Neural cell (in vitro differentiated cells): ENCODE data around the gene GNG7. TPM values are rescaled to one million over a fixed set of nuclear protein-coding genes. Genes with fewer than 3 reads are reported as not detected.

Experiments used
- H2AFZ ChIP-seq: fragments of 200-600, 300-800 bp; sonication (generic), shearing (Covaris generic); 2 replicates; pipeline ENCODE4 v1.6.0; 2014; ENCODE audit warnings: low read depth, mild to moderate bottlenecking, antibody characterized with exemption, low read length, moderate library complexity
- H3F3A ChIP-seq: fragments of 200-600 bp; shearing (Covaris generic); 2 replicates; pipeline ENCODE4 v1.6.1; 2016; ENCODE audit warnings: mild to moderate bottlenecking, moderate library complexity, mixed read lengths, antibody characterized with exemption, low read length; ENCODE audit not compliant: insufficient read depth, poor library complexity, severe bottlenecking
- H3K27ac ChIP-seq: fragments of 200-600, 300-800 bp; sonication (generic), shearing (Covaris generic); 2 replicates; pipeline ENCODE4 v1.5.1; 2014; ENCODE audit warnings: mild to moderate bottlenecking, low read length, moderate library complexity
- H3K27me3 ChIP-seq: fragments of 300-800, 200-600 bp; sonication (generic), shearing (Covaris generic); 2 replicates; pipeline ENCODE4 v1.6.0; 2014; ENCODE audit warnings: mild to moderate bottlenecking, low read depth, low read length, moderate library complexity; ENCODE audit not compliant: insufficient read depth
- H3K36me3 ChIP-seq: fragments of 300-800, 200-600 bp; sonication (generic), shearing (Covaris generic); 2 replicates; pipeline ENCODE4 v1.5.1; 2014; ENCODE audit warnings: mild to moderate bottlenecking, antibody characterized with exemption, low read length, moderate library complexity; ENCODE audit not compliant: insufficient read depth
- H3K4me2 ChIP-seq: fragments of 300-800, 200-600 bp; sonication (generic), shearing (Covaris generic); 2 replicates; pipeline ENCODE4 v1.6.0; 2014; ENCODE audit warnings: mild to moderate bottlenecking, low read length
- H3K4me3 ChIP-seq: fragments of 300-800, 200-600 bp; sonication (generic), shearing (Covaris generic); 2 replicates; pipeline ENCODE4 v1.5.1; 2014; ENCODE audit warnings: mild to moderate bottlenecking, low read length, moderate library complexity
- H3K79me2 ChIP-seq: fragments of 200-600 bp; shearing (Covaris generic); replicated peaks from 2 replicates; pipeline ENCODE4 v1.6.0; 2014; ENCODE audit warnings: mild to moderate bottlenecking, low read length, moderate library complexity; ENCODE audit not compliant: insufficient read depth
- H3K9ac ChIP-seq: fragments of 300-800, 200-600 bp; sonication (generic), shearing (Covaris generic); 2 replicates; pipeline ENCODE4 v1.6.1; 2016; ENCODE audit warnings: mild to moderate bottlenecking, low read length, mixed read lengths
- H3K9me2 ChIP-seq: fragments of 200-600 bp; shearing (Covaris generic); 2 replicates; pipeline ENCODE4 v1.6.1; 2016; ENCODE audit warnings: mild to moderate bottlenecking, low read length, mixed read lengths; ENCODE audit not compliant: insufficient read depth
- H3K9me3 ChIP-seq: fragments of 200-600, 300-800 bp; sonication (generic), shearing (Covaris generic); 2 replicates; pipeline ENCODE4 v1.6.1; 2016; ENCODE audit warnings: mild to moderate bottlenecking, mixed run types, low read length, moderate library complexity, mixed read lengths
- H4K20me1 ChIP-seq: fragments of 200-600 bp; shearing (Covaris generic); 2 replicates; pipeline ENCODE4 v1.6.1; 2016; ENCODE audit warnings: mild to moderate bottlenecking, mixed run types; ENCODE audit not compliant: insufficient read depth
- CTCF ChIP-seq: fragments of 450-650 bp; IDR thresholded peaks from 2 replicates; pipeline ENCODE4 v1.5.1; 2014; ENCODE audit warnings: antibody characterized with exemption, mild to moderate bottlenecking, moderate library complexity; ENCODE audit not compliant: poor library complexity, severe bottlenecking
- EP300 ChIP-seq: fragments of 450-650 bp; conservative IDR thresholded peaks from 2 replicates; pipeline ENCODE4 v1.6.1; 2014; ENCODE audit warnings: antibody characterized with exemption, mild to moderate bottlenecking, moderate library complexity; ENCODE audit not compliant: poor library complexity, severe bottlenecking
- EZH2 ChIP-seq: fragments of 200-600, 300-800 bp; shearing (Covaris generic), sonication (generic); IDR thresholded peaks from 2 replicates; pipeline ENCODE4 v1.6.1; 2014; ENCODE audit warnings: antibody characterized with exemption, low read length, borderline replicate concordance, mild to moderate bottlenecking; ENCODE audit not compliant: insufficient read depth, poor library complexity, severe bottlenecking
- MXI1 ChIP-seq: fragments of 450-650 bp; conservative IDR thresholded peaks from 2 replicates; pipeline ENCODE4 v1.6.1; 2014; ENCODE audit warnings: antibody characterized with exemption, mild to moderate bottlenecking; ENCODE audit not compliant: poor library complexity, severe bottlenecking
- POLR2AphosphoS5 ChIP-seq: IDR thresholded peaks from 2 replicates; pipeline ENCODE4 v1.6.1; 2012
- RAD21 ChIP-seq: fragments of 450-650 bp; conservative IDR thresholded peaks from 2 replicates; pipeline ENCODE4 v1.6.1; 2014; ENCODE audit warnings: antibody characterized with exemption, mild to moderate bottlenecking, moderate library complexity
- REST ChIP-seq: IDR thresholded peaks from 2 replicates; pipeline ENCODE4 v1.6.1; 2012; ENCODE audit warnings: borderline replicate concordance
- SMC3 ChIP-seq: fragments of 450-650 bp; conservative IDR thresholded peaks from 2 replicates; pipeline ENCODE4 v1.6.1; 2014; ENCODE audit warnings: antibody characterized with exemption, mild to moderate bottlenecking, moderate library complexity; ENCODE audit not compliant: poor library complexity
- TAF1 ChIP-seq: IDR thresholded peaks from 2 replicates; pipeline ENCODE4 v1.6.1; 2012; ENCODE audit warnings: low read depth
- polyA plus RNA-seq: library from polyadenylated mRNA; depleted of rRNA; stranded (reverse); fragments of >200 nt; gene quantifications from 2 replicates; pipeline ENCODE4 v1.2.3, GENCODE V29; 2014

Gene GNG7
- polyA plus RNA-seq, 1 donor from 2014 or later = 3.0 TPM

GRCh38 chr19:2732157-2732725 is 29.7 kb upstream of the GNG7 start:
- no peaks in the 10 kb centered on the region for H3K9me2 ChIP-seq
- no peak overlapping the region for H3K4me3 ChIP-seq
- H3K9ac ChIP-seq = no peak overlapping the region
- no peaks in the 10 kb centered on the region for H3K79me2 ChIP-seq
- no peak overlapping the region for H3K4me2 ChIP-seq
- no peaks in the 10 kb centered on the region for H4K20me1 ChIP-seq
- no peaks in the 10 kb centered on the region for H3K9me3 ChIP-seq
- TF ChIP-seq EZH2 = no peak
- TF ChIP-seq SMC3 = no peak
- TF ChIP-seq REST = no peak
- no peak for TF ChIP-seq MXI1
- TF ChIP-seq RAD21 = no peak
- no peak for TF ChIP-seq POLR2AphosphoS5
- no peak for TF ChIP-seq CTCF
- no peak for TF ChIP-seq EP300
- TF ChIP-seq TAF1 = no peak
- no peaks in the 10 kb centered on the region for H3K36me3 ChIP-seq
- no peak overlapping the region for H3K27ac ChIP-seq
- no peaks in the 10 kb centered on the region for H3F3A ChIP-seq
- no peaks in the 10 kb centered on the region for H3K27me3 ChIP-seq
- H2AFZ ChIP-seq = no peak overlapping the region

- Histone ChIP-seq H3K36me3 (no peaks in the 10 kb centered on the region), H2AFZ (no peak overlapping the region), H3K9me2 (no peaks in the 10 kb centered on the region), H4K20me1 (no peaks in the 10 kb centered on the region), H3K79me2 (no peaks in the 10 kb centered on the region), H3K9ac (no peak overlapping the region), H3K4me2 (no peak overlapping the region), H3K4me3 (no peak overlapping the region), H3K27me3 (no peaks in the 10 kb centered on the region), H3F3A (no peaks in the 10 kb centered on the region), H3K9me3 (no peaks in the 10 kb centered on the region), H3K27ac (no peak overlapping the region)
- TF ChIP-seq REST = no peak
- no peak for TF ChIP-seq TAF1
- no peak for TF ChIP-seq EZH2
- TF ChIP-seq MXI1 = no peak
- TF ChIP-seq RAD21 = no peak
- TF ChIP-seq CTCF = no peak
- TF ChIP-seq EP300 = no peak
- TF ChIP-seq SMC3 = no peak
- no peak for TF ChIP-seq POLR2AphosphoS5
Observed at GRCh38 chr19:2731181-2731995, 28.9 kb upstream of the GNG7 start.
